IMR-90 (cell line): ENCODE measurements around the gene TRPC4AP. TPM values are rescaled to one million over a fixed set of nuclear protein-coding genes. Genes with fewer than 3 reads are reported as not detected.

ENCODE experiments used
- ATAC-seq: fragments of 200-7000 bp; cut with Tn5 transposase; 2 replicates; pipeline ENCODE4 v1.9.1; 2020; ENCODE audit warnings: low read depth, mild to moderate bottlenecking, moderate library complexity
- BruUV-seq: library from RNA; stranded (reverse); fragments of 400-500 nt; replicated peaks from 2 replicates; lab custom pipeline; 2021; lab: Mats Ljungman, UMichigan
- CTCF ChIA-PET: fragments of 300-600 bp; formaldehyde crosslinking; extraction: SDS; loops from one replicate; lab custom pipeline; 2021; ENCODE audit warnings: antibody characterized with exemption; lab: Yijun Ruan, JAX
- POLR2A ChIA-PET: fragments of 300-600 bp; sonication (Branson Sonifier 250); formaldehyde crosslinking; loops from one replicate; lab custom pipeline; 2022; ENCODE audit warnings: antibody characterized with exemption; ENCODE audit not compliant: unreplicated experiment; lab: Charles Lee
- DNase-seq: peaks from one replicate; pipeline ENCODE4 v3.0.0; 2013
- H2AFZ ChIP-seq: replicated peaks from 2 replicates; pipeline ENCODE3; 2013; ENCODE audit warnings: low read length, mild to moderate bottlenecking; ENCODE audit not compliant: poor library complexity
- H2AK5ac ChIP-seq: 2 replicates; pipeline ENCODE4 v1.6.1; 2013; ENCODE audit warnings: low read depth, low read length, inconsistent platforms
- H2AK9ac ChIP-seq: replicated peaks from 2 replicates; pipeline ENCODE3; 2013; ENCODE audit warnings: mild to moderate bottlenecking, low read depth, low read length, moderate library complexity; ENCODE audit not compliant: poor library complexity
- H2BK120ac ChIP-seq: 2 replicates; pipeline ENCODE4 v1.6.1; 2013; ENCODE audit warnings: low read depth, low read length, inconsistent platforms
- H2BK15ac ChIP-seq: 3 replicates; pipeline ENCODE4 v1.6.1; 2013; ENCODE audit warnings: low read depth, low read length, inconsistent platforms
- H2BK20ac ChIP-seq: 2 replicates; pipeline ENCODE4 v1.6.1; 2013; ENCODE audit warnings: low read depth, mild to moderate bottlenecking, inconsistent platforms, low read length, moderate library complexity
- H2BK5ac ChIP-seq: 2 replicates; pipeline ENCODE4 v1.6.1; 2013; ENCODE audit warnings: mild to moderate bottlenecking, low read depth, low read length, inconsistent platforms; ENCODE audit not compliant: poor library complexity, severe bottlenecking
- H3K14ac ChIP-seq: replicated peaks from 2 replicates; pipeline ENCODE4 v1.6.1; 2013; ENCODE audit warnings: low read depth, low read length, inconsistent platforms
- H3K18ac ChIP-seq: 2 replicates; pipeline ENCODE4 v1.6.1; 2013; ENCODE audit warnings: low read depth, low read length, control low read depth
- H3K23ac ChIP-seq: 2 replicates; pipeline ENCODE4 v1.6.1; 2013; ENCODE audit warnings: low read depth, low read length, inconsistent platforms
- H3K27ac ChIP-seq: 2 replicates; pipeline ENCODE4 v1.5.1; 2013; ENCODE audit warnings: mild to moderate bottlenecking, control low read depth, low read length; ENCODE audit not compliant: insufficient read depth
- H3K27me3 ChIP-seq: 2 replicates; pipeline ENCODE4 v1.6.1; 2013; ENCODE audit warnings: low read length; ENCODE audit not compliant: control insufficient read depth, insufficient read depth
- H3K36me3 ChIP-seq: 2 replicates; pipeline ENCODE4 v1.6.1; 2013; ENCODE audit warnings: low read length, mixed read lengths; ENCODE audit not compliant: control insufficient read depth, insufficient read depth
- H3K4ac ChIP-seq: 2 replicates; pipeline ENCODE4 v1.6.1; 2013; ENCODE audit warnings: low read depth, low read length, inconsistent platforms
- H3K4me1 ChIP-seq: 2 replicates; pipeline ENCODE4 v1.6.1; 2013; ENCODE audit warnings: low read length, mixed read lengths; ENCODE audit not compliant: control insufficient read depth, insufficient read depth
- H3K4me2 ChIP-seq: 2 replicates; pipeline ENCODE4 v1.6.1; 2013; ENCODE audit warnings: low read depth, mild to moderate bottlenecking, control low read depth, low read length, moderate library complexity
- H3K4me3 ChIP-seq: 2 replicates; pipeline ENCODE4 v1.5.1; 2013; ENCODE audit warnings: low read depth, mild to moderate bottlenecking, control low read depth, low read length, moderate library complexity; ENCODE audit not compliant: insufficient read depth
- H3K56ac ChIP-seq: 2 replicates; pipeline ENCODE4 v1.6.1; 2013; ENCODE audit warnings: low read length, inconsistent platforms; ENCODE audit not compliant: insufficient read depth; ENCODE audit errors: extremely low read depth
- H3K79me1 ChIP-seq, 2 experiments: 2 replicates each; pipeline ENCODE4 v1.6.1; 2013; ENCODE audit warnings: low read length in 2 of 2, inconsistent platforms in 1 of 2, low read depth in 1 of 2
- H3K9ac ChIP-seq: 2 replicates; pipeline ENCODE4 v1.6.1; 2013; ENCODE audit warnings: low read depth, low read length, control low read depth
- H3K9me1 ChIP-seq: 2 replicates; pipeline ENCODE4 v1.6.1; 2013; ENCODE audit warnings: low read length, inconsistent platforms; ENCODE audit not compliant: insufficient read depth
- H3K9me3 ChIP-seq: 2 replicates; pipeline ENCODE4 v1.6.1; 2013; ENCODE audit warnings: low read length; ENCODE audit not compliant: control insufficient read depth, insufficient read depth
- H4K20me1 ChIP-seq: 2 replicates; pipeline ENCODE4 v1.6.1; 2013; ENCODE audit warnings: low read length, inconsistent platforms; ENCODE audit not compliant: insufficient read depth
- H4K5ac ChIP-seq: 2 replicates; pipeline ENCODE4 v1.6.1; 2013; ENCODE audit warnings: mild to moderate bottlenecking, low read depth, low read length, control low read depth
- H4K8ac ChIP-seq, 2 experiments: 2 replicates each; pipeline ENCODE4 v1.6.1; 2013; ENCODE audit warnings: low read depth in 2 of 2, low read length in 2 of 2, control low read depth in 1 of 2, inconsistent platforms in 1 of 2
- H4K91ac ChIP-seq: 2 replicates; pipeline ENCODE4 v1.6.1; 2013; ENCODE audit warnings: low read depth, low read length, inconsistent platforms; ENCODE audit not compliant: insufficient read depth
- BHLHE40 ChIP-seq: fragments of 150-350 bp; IDR thresholded peaks from 2 replicates; pipeline ENCODE4 v1.6.1; 2016; ENCODE audit warnings: mild to moderate bottlenecking, low read depth, low read length
- CEBPB ChIP-seq: IDR thresholded peaks from 2 replicates; pipeline ENCODE4 v1.6.1; 2012; ENCODE audit warnings: low read depth, low read length, improper control_type of control experiment
- CHD1 ChIP-seq: IDR thresholded peaks from 2 replicates; pipeline ENCODE4 v1.6.1; 2012; ENCODE audit warnings: low read depth, low read length, improper control_type of control experiment
- FOS ChIP-seq: fragments of 150-350 bp; IDR thresholded peaks from 2 replicates; pipeline ENCODE4 v1.6.1; 2016; ENCODE audit warnings: low read depth, low read length
- MAFK ChIP-seq: IDR thresholded peaks from 2 replicates; pipeline ENCODE4 v1.6.1; 2012; ENCODE audit warnings: low read depth, low read length, improper control_type of control experiment
- MAZ ChIP-seq: IDR thresholded peaks from 2 replicates; pipeline ENCODE4 v1.6.1; 2012; ENCODE audit warnings: low read depth, mild to moderate bottlenecking, low read length, improper control_type of control experiment, moderate library complexity, borderline replicate concordance
- NFE2L2 ChIP-seq: fragments of 150-350 bp; IDR thresholded peaks from 2 replicates; pipeline ENCODE4 v1.6.1; 2016; ENCODE audit warnings: low read depth, mild to moderate bottlenecking, low read length
- POLR2A ChIP-seq: IDR thresholded peaks from 2 replicates; pipeline ENCODE4 v1.6.1; 2012; ENCODE audit warnings: mild to moderate bottlenecking, low read depth, low read length
- WGBS, 2 experiments: methylation state at CpG; one replicate each; pipeline versions ENCODE4 v1.1.5 to v1.1.7; 2013; ENCODE audit warnings: missing lambda C conversion rate in 2 of 2; ENCODE audit not compliant: insufficient read length in 1 of 2; ENCODE audit errors: extremely low coverage in 2 of 2; 5-methylcytosine and 5-hydroxymethylcytosine counted together
- dilution Hi-C: fragments of 300-500 bp; cut with HindIII; formaldehyde crosslinking; loops from one replicate; pipeline ENCODE4 v1.14.3; 2018; ENCODE audit warnings: low sequenced_read_pairs; ENCODE audit not compliant: unreplicated experiment
- in situ Hi-C: fragments of 300-500 bp; cut with MboI; formaldehyde crosslinking; loops from 3 replicates; pipeline ENCODE4 v1.14.3; 2019; ENCODE audit warnings: low sequenced_read_pairs, inconsistent platforms, mixed read lengths
- intact Hi-C: fragments of 100-400 bp; cut with micrococcal nuclease; formaldehyde crosslinking; loops from 2 replicates; pipeline ENCODE4 v1.10.0; 2022
- polyA plus RNA-seq, 3 experiments: library from polyadenylated mRNA; depleted of rRNA; stranded (reverse); fragments of >200 nt; gene quantifications; 2 replicates each; pipeline ENCODE4 v1.2.3, GENCODE V29; 2012; ENCODE audit warnings: low replicate concordance in 1 of 3
- total RNA-seq: library from RNA; depleted of rRNA; stranded (reverse); fragments of >200 nt; gene quantifications from 2 replicates; pipeline ENCODE4 v1.2.3, GENCODE V29; 2012
- TF ChIP-seq, protein P1 (sequence below): fragments of 150-350 bp; IDR thresholded peaks from 2 replicates; pipeline ENCODE4 v1.6.1; 2016; ENCODE audit warnings: low read depth, mild to moderate bottlenecking, low read length, moderate library complexity, borderline replicate concordance
- TF ChIP-seq, protein P2 (sequence below): fragments of 150-350 bp; IDR thresholded peaks from 2 replicates; pipeline ENCODE4 v1.6.1; 2017; ENCODE audit warnings: mild to moderate bottlenecking, antibody characterized with exemption, low read length, low read depth

The TRPC4AP gene
- total and polyA plus RNA-seq, 2 of the 4 experiments (the other 2 are of a cell fraction), result 41.0 to 81.0 TPM

DNA sequence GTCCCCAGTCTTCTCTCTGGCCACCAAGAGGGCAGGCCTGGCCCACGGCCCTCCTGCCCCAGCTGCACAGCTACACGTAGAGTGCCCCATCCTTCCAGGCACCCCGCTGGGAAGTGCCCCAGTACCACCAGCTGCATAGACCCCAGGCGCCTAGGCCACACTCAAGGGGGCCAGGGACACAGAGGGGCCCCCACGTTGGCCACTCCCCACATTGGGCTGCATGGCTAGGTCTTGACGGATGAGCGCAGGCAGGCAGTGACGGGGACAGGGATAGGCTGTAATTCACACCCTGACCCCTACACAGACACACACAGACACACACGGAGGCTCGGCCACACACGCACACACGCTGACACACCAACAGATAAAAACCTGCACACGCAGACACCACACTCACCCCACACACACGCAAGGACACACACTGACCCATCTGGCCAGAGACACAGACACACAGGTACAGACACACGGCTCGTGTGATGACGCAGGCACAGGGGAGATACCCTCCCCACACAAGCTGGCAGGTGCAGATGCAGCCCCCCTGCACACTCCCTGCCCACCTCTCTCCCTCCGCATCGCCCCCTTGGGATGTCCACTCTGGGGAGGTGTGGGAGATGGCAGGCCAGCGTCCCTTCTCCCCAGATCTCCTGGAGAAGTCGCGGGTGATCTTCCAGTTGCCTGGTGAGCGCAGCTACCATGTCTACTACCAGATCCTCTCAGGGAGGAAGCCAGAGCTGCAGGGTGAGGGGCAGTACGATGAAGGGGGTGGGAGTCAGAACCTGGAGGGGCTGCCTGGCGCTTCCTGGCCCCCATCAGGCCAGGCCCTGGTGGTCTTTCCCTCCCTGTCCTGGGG is 106.9 kb downstream of the TRPC4AP start:
- ChIA-PET POLR2A (no interaction called here), CTCF (interaction anchor here (0.6 kb wide), 1 partner anchor 408 kb away, joined by 3 read pairs; no protein-coding TSS in a partner anchor)
- in situ Hi-C loops, result no loop called here
- Histone ChIP-seq H2AFZ (no peak overlapping the region), H2BK120ac (no peak overlapping the region), H3K4me3 (no peak overlapping the region), H4K20me1 (peaks cover 4% of the 10 kb centered on the region), H4K5ac (no peak overlapping the region), H3K79me1 (no peaks in the 10 kb centered on the region), H3K4ac (no peak overlapping the region), H3K27me3 (peaks cover 31% of the 10 kb centered on the region), H3K4me1 (no peaks in the 10 kb centered on the region), H3K14ac (no peak overlapping the region), H3K36me3 (0 out of 2 replicates have a peak, but pooled peaks cover 1% of the 10 kb centered on the region), H4K8ac (no peak overlapping the region), H3K9me3 (no peaks in the 10 kb centered on the region), H4K91ac (no peak overlapping the region), H3K18ac (no peak overlapping the region), H3K4me2 (no peak overlapping the region), H3K56ac (no peak overlapping the region), H3K27ac (no peak overlapping the region), H2BK20ac (no peak overlapping the region), H2BK5ac (no peak overlapping the region), H3K9ac (no peak overlapping the region), H2AK9ac (no peak overlapping the region), H2BK15ac (no peak overlapping the region), H3K23ac (no peak overlapping the region), H2AK5ac (no peak overlapping the region), H3K9me1 (peaks cover 11% of the 10 kb centered on the region; the same call in 1 of the 2 replicates)
- 53% methylated on average over 8 of the region's 25 CpGs; no CpG with 5 or more reads in 1 of the 2 experiments for WGBS, 2 experiments
- intact Hi-C loops, result no loop called here
- dilution Hi-C loops, result no loop called here
- no peak for DNase-seq
- no peak for ATAC-seq
- no peak for TF ChIP-seq MAFK
- TF ChIP-seq MAZ, result no peak
- TF ChIP-seq CHD1, result no peak
- TF ChIP-seq NFE2L2, result no peak
- no peak for TF ChIP-seq POLR2A
- TF ChIP-seq, protein P1, sequence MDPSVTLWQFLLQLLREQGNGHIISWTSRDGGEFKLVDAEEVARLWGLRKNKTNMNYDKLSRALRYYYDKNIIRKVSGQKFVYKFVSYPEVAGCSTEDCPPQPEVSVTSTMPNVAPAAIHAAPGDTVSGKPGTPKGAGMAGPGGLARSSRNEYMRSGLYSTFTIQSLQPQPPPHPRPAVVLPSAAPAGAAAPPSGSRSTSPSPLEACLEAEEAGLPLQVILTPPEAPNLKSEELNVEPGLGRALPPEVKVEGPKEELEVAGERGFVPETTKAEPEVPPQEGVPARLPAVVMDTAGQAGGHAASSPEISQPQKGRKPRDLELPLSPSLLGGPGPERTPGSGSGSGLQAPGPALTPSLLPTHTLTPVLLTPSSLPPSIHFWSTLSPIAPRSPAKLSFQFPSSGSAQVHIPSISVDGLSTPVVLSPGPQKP, result no peak
- TF ChIP-seq CEBPB, result no peak
- TF ChIP-seq BHLHE40, result no peak
- TF ChIP-seq, protein P2, sequence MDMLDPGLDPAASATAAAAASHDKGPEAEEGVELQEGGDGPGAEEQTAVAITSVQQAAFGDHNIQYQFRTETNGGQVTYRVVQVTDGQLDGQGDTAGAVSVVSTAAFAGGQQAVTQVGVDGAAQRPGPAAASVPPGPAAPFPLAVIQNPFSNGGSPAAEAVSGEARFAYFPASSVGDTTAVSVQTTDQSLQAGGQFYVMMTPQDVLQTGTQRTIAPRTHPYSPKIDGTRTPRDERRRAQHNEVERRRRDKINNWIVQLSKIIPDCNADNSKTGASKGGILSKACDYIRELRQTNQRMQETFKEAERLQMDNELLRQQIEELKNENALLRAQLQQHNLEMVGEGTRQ, result no peak
- TF ChIP-seq FOS, result no peak
- BruUV-seq, result no TSS peak
